ENCODE results near the gene KIF26B.

Gene KIF26B

GRCh38 chr1:245386297-245386971 lies 231.6 kb downstream of the KIF26B start:
- in situ Hi-C loops (cut with HindIII; ENCODE audit: low sequenced_read_pairs), result no loop called here
- no peak for DNase-seq (ENCODE audit: low read depth)
- no peak overlapping the region for H3K4me3 ChIP-seq (ENCODE audit: low read depth, low read length)
- TF ChIP-seq, protein P1, sequence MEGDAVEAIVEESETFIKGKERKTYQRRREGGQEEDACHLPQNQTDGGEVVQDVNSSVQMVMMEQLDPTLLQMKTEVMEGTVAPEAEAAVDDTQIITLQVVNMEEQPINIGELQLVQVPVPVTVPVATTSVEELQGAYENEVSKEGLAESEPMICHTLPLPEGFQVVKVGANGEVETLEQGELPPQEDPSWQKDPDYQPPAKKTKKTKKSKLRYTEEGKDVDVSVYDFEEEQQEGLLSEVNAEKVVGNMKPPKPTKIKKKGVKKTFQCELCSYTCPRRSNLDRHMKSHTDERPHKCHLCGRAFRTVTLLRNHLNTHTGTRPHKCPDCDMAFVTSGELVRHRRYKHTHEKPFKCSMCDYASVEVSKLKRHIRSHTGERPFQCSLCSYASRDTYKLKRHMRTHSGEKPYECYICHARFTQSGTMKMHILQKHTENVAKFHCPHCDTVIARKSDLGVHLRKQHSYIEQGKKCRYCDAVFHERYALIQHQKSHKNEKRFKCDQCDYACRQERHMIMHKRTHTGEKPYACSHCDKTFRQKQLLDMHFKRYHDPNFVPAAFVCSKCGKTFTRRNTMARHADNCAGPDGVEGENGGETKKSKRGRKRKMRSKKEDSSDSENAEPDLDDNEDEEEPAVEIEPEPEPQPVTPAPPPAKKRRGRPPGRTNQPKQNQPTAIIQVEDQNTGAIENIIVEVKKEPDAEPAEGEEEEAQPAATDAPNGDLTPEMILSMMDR (IDR thresholded peaks at IDR 0.05; ENCODE audit: low read depth, low read length, missing control alignments), result no peak

- no peak for DNase-seq (ENCODE audit: low read depth)
- no peak overlapping the region for H3K4me3 ChIP-seq (ENCODE audit: low read depth, low read length)
- in situ Hi-C loops (cut with HindIII; ENCODE audit: low sequenced_read_pairs), result no loop called here
- TF ChIP-seq, protein P1 (IDR thresholded peaks at IDR 0.05; ENCODE audit: low read depth, low read length, missing control alignments), result no peak
Observed at GRCh38 chr1:245388687-245389086, 233.9 kb downstream of the KIF26B start.

GRCh38 chr1:245389873-245390272 lies 235.1 kb downstream of the KIF26B start:
- TF ChIP-seq, protein P1 (IDR thresholded peaks at IDR 0.05; ENCODE audit: low read depth, low read length, missing control alignments), result no peak
- no peak for DNase-seq (ENCODE audit: low read depth)
- in situ Hi-C loops (cut with HindIII; ENCODE audit: low sequenced_read_pairs), result no loop called here
- no peak overlapping the region for H3K4me3 ChIP-seq (ENCODE audit: low read depth, low read length)

DNA sequence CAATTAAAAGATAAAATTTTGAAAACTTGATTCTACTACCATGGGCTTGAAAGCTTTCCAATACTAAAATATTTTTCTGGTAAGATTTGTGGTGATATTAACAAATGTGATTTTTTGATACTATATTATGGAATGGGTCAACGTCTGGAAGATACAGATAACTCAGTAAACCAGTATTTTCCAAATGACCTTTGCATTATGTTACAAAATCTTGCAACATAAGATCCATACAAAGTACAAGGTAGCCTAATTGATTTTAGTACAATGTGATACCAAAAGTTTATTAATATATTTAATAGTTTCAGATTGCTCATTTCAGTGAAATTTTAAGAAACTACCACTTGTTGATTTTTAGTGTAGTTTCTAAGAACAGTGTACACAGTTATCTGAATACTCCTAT lies 236.2 kb downstream of the KIF26B start:
- TF ChIP-seq, protein P1 (IDR thresholded peaks at IDR 0.05; ENCODE audit: low read depth, low read length, missing control alignments), result no peak
- no peak overlapping the region for H3K4me3 ChIP-seq (ENCODE audit: low read depth, low read length)
- DNase-seq (ENCODE audit: low read depth), result no peak
- in situ Hi-C loops (cut with HindIII; ENCODE audit: low sequenced_read_pairs), result no loop called here

- in situ Hi-C loops (cut with HindIII; ENCODE audit: low sequenced_read_pairs), result no loop called here
- TF ChIP-seq, protein P1 (IDR thresholded peaks at IDR 0.05; ENCODE audit: low read depth, low read length, missing control alignments), result no peak
- no peak overlapping the region for H3K4me3 ChIP-seq (ENCODE audit: low read depth, low read length)
- no peak for DNase-seq (ENCODE audit: low read depth)
Observed at GRCh38 chr1:245393694-245394093, 238.9 kb downstream of the KIF26B start.

DNA sequence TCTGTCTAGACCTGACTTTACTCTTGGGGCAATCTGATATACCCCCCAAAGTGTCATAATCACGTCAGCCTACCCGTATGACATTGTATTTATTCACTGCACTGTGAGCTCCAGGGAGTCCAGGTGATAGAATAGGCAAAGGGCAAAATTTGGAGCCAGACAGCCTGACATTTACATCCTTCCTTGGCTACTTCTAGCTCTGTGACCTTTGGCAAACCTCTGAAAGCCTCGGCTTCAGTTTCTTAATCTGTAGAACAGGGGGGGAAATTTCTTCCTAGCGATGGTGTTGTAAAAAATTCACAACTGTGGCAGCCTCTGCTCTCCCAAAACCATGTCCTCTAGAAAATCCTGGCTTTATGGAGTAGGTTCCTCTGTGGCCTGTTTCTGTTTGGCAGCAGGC lies 240.9 kb downstream of the KIF26B start:
- in situ Hi-C loops (cut with HindIII; ENCODE audit: low sequenced_read_pairs), result no loop called here
- TF ChIP-seq, protein P1 (IDR thresholded peaks at IDR 0.05; ENCODE audit: low read depth, low read length, missing control alignments), result no peak
- no peak for DNase-seq (ENCODE audit: low read depth)
- H3K4me3 ChIP-seq (ENCODE audit: low read depth, low read length), result no peak overlapping the region

Measured in astrocyte of the cerebellum (primary cell).